ENCODE data around the gene SHANK1. TPM values are rescaled to one million over a fixed set of nuclear protein-coding genes. Genes with fewer than 3 reads are reported as not detected.

SHANK1 gene
- total RNA-seq, 2 donors from 2014 or later, result 0.22 to 0.29 TPM

GRCh38 chr19:50645107-50645506 lies 74.5 kb downstream of the SHANK1 start:
- TF ChIP-seq CTCF (IDR thresholded peaks at IDR 0.05), result no peak
- no peaks in the 10 kb centered on the region for H3K9me3 ChIP-seq
- no peak overlapping the region for H3K4me3 ChIP-seq
- H3K27me3 ChIP-seq, result peaks cover 8% of the 10 kb centered on the region
- intact Hi-C loops (cut with DNase I), result no loop called here
- no peaks in the 10 kb centered on the region for H3K4me1 ChIP-seq
- H3K9ac ChIP-seq (ENCODE audit: low read depth in 2 of 2, low read length in 2 of 2), result no peak overlapping the region
- DNase-seq, result no peak
- H3K36me3 ChIP-seq, result no peaks in the 10 kb centered on the region
- H3K27ac ChIP-seq, result no peak overlapping the region

GRCh38 chr19:50644315-50644915 lies 75.2 kb downstream of the SHANK1 start:
- Histone ChIP-seq H3K27ac (no peak overlapping the region), H3K9me3 (no peaks in the 10 kb centered on the region), H3K4me1 (no peaks in the 10 kb centered on the region), H3K4me3 (no peak overlapping the region), H3K36me3 (no peaks in the 10 kb centered on the region), H3K27me3 (peaks cover 14% of the 10 kb centered on the region), H3K9ac (ENCODE audit: low read depth in 2 of 2, low read length in 2 of 2) (no peak overlapping the region)
- intact Hi-C loops (cut with DNase I), result no loop called here
- DNase-seq, result no peak
- TF ChIP-seq CTCF (IDR thresholded peaks at IDR 0.05), result no peak

GRCh38 chr19:50640368-50640767 lies 79.2 kb downstream of the SHANK1 start:
- H3K4me3 ChIP-seq, result no peak overlapping the region
- intact Hi-C loops (cut with DNase I), result no loop called here
- DNase-seq, result no peak
- H3K27me3 ChIP-seq, result peaks cover 28% of the 10 kb centered on the region
- no peak overlapping the region for H3K9ac ChIP-seq (ENCODE audit: low read depth in 2 of 2, low read length in 2 of 2)
- no peaks in the 10 kb centered on the region for H3K9me3 ChIP-seq
- H3K36me3 ChIP-seq, result no peaks in the 10 kb centered on the region
- no peaks in the 10 kb centered on the region for H3K4me1 ChIP-seq
- H3K27ac ChIP-seq, result no peak overlapping the region
- no peak for TF ChIP-seq CTCF (IDR thresholded peaks at IDR 0.05)

- no peak within 1 kb of the TSS for H3K27ac ChIP-seq
- no peaks in the 10 kb centered on the region for H3K4me1 ChIP-seq
- H3K27me3 ChIP-seq, result peaks cover 28% of the 10 kb centered on the region
- no peak for TF ChIP-seq CTCF (IDR thresholded peaks at IDR 0.05)
- no peak within 1 kb of the TSS for H3K9ac ChIP-seq (ENCODE audit: low read depth in 2 of 2, low read length in 2 of 2)
- no peak for DNase-seq
- no peaks in the 10 kb centered on the region for H3K9me3 ChIP-seq
- no peak within 1 kb of the TSS for H3K4me3 ChIP-seq
- intact Hi-C loops (cut with DNase I), result no loop called here
- H3K36me3 ChIP-seq, result no peaks in the 10 kb centered on the region
These were observed 80.2 kb downstream of the SHANK1 start, which contains the start of gene SYT3 for GRCh38 chr19:50639121-50640112. Gene SYT3 (minus strand): TSS chr19:50639881. CDS start chr19:50637411, 2,470 bp downstream.

- Histone ChIP-seq H3K4me1 (no peaks in the 10 kb centered on the region), H3K4me3 (no peak overlapping the region), H3K9ac (ENCODE audit: low read depth in 2 of 2, low read length in 2 of 2) (no peak overlapping the region), H3K36me3 (no peaks in the 10 kb centered on the region), H3K9me3 (peaks cover 5% of the 10 kb centered on the region), H3K27me3 (peaks cover 28% of the 10 kb centered on the region), H3K27ac (no peak overlapping the region)
- intact Hi-C loops (cut with DNase I), result no loop called here
- DNase-seq, result no peak
- no peak for TF ChIP-seq CTCF (IDR thresholded peaks at IDR 0.05)
These were observed 81.0 kb downstream of the SHANK1 start for GRCh38 chr19:50638600-50638999.

All from colonic mucosa (tissue), 4 donors.